Neural crest cell (in vitro differentiated cells): ENCODE measurements around the gene GC. TPM values are rescaled to one million over a fixed set of nuclear protein-coding genes. Genes with fewer than 3 reads are reported as not detected.
"Not testable (repeated sequence)": the region's sequence is repeated elsewhere in the genome, so short reads cannot be mapped to it uniquely, and the experiment has no call there.

Experiments used
- DNase-seq: peaks from one replicate; pipeline ENCODE4 v3.0.0; 2021; ENCODE audit warnings: low read depth, mixed read lengths, low spot score
- H3K27ac Mint-ChIP-seq: one replicate; pipeline ENCODE4 v1.8.0; 2021; ENCODE audit warnings: mild to moderate bottlenecking, mixed read lengths; ENCODE audit not compliant: unreplicated experiment
- H3K27me3 Mint-ChIP-seq: 2 replicates; pipeline ENCODE4 v1.8.0; 2021; ENCODE audit warnings: low read depth, mild to moderate bottlenecking, mixed read lengths
- H3K36me3 Mint-ChIP-seq: 2 replicates; pipeline ENCODE4 v1.8.0; 2021; ENCODE audit warnings: low read depth, mild to moderate bottlenecking, mixed read lengths
- H3K4me1 Mint-ChIP-seq: 2 replicates; pipeline ENCODE4 v1.8.0; 2021; ENCODE audit warnings: mixed read lengths
- H3K4me3 Mint-ChIP-seq: one replicate; pipeline ENCODE4 v1.8.0; 2021; ENCODE audit warnings: mild to moderate bottlenecking, mixed read lengths
- H3K9me3 Mint-ChIP-seq: 2 replicates; pipeline ENCODE4 v1.8.0; 2021; ENCODE audit warnings: mixed read lengths
- total RNA-seq: library from RNA; stranded (reverse); gene quantifications from 2 replicates; pipeline ENCODE4 v1.2.1, GENCODE V29; 2021
- TF ChIP-seq, protein P1 (sequence below): fragments of 200-600 bp; sonication (generic); conservative IDR thresholded peaks from 2 replicates; pipeline ENCODE4 v1.5.0; 2021; ENCODE audit warnings: antibody characterized with exemption, mild to moderate bottlenecking

GC gene
- total RNA-seq, 1 donor from 2014 or later = not detected

DNA sequence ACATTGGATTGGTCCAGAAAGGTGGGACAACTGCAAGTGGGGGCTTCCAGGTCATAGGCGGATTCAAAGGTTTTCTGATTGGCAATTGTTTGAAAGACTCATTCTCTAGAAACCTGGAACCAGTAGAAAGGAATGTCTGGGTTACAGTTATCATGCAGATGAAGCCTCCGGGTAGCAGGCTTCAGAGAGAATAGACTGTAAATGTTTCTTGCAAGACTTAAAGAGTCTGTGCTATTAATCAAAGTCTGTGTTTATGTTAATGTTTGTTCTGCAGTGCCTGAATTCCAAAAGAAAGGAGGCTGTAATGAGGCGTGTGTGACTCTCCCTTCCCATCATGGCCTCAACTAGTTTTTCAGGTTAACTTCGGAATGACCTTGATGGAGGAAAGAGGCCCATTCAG lies 43.9 kb upstream of the GC start:
- no peak for DNase-seq
- TF ChIP-seq, protein P1, sequence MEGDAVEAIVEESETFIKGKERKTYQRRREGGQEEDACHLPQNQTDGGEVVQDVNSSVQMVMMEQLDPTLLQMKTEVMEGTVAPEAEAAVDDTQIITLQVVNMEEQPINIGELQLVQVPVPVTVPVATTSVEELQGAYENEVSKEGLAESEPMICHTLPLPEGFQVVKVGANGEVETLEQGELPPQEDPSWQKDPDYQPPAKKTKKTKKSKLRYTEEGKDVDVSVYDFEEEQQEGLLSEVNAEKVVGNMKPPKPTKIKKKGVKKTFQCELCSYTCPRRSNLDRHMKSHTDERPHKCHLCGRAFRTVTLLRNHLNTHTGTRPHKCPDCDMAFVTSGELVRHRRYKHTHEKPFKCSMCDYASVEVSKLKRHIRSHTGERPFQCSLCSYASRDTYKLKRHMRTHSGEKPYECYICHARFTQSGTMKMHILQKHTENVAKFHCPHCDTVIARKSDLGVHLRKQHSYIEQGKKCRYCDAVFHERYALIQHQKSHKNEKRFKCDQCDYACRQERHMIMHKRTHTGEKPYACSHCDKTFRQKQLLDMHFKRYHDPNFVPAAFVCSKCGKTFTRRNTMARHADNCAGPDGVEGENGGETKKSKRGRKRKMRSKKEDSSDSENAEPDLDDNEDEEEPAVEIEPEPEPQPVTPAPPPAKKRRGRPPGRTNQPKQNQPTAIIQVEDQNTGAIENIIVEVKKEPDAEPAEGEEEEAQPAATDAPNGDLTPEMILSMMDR = no peak
- Mint-ChIP-seq H3K4me3 (no peak overlapping the region), H3K4me1 (no peaks in the 10 kb centered on the region), H3K27me3 (no peaks in the 10 kb centered on the region), H3K27ac (no peak overlapping the region), H3K36me3 (no peaks in the 10 kb centered on the region), H3K9me3 (peaks cover 3% of the 10 kb centered on the region)

DNA sequence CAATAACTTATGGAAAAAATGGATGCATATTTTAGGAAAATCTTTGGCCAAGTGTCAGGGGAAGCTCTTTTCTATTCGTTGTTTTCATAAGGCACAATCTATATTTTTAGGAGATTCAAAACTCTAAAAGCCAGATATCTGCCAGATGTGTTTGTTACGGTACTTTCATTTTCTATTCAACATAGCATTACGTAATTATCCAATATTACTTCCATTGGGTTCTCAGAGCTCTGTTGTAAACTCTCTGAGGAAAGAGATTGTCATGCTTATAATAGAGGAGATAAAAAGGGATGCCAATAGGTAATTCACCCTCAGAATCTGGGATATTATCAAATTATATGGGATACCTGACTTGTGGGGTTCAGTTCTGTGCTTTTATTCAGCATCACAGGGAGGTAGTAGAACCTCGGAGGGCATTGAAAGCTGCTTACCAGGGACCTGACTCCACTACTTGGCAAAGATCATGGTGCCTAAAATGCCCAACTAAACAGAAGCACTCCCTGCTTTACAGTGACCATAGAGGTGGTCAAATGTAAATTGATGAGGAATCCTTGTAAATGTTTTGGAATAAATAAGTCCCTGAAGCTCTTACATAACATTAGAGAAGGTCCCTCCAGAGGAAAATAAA lies 32.9 kb upstream of the GC start:
- Mint-ChIP-seq H3K4me3 (no peak overlapping the region), H3K27me3 (no peaks in the 10 kb centered on the region), H3K9me3 (no peaks in the 10 kb centered on the region), H3K4me1 (no peaks in the 10 kb centered on the region), H3K36me3 (no peaks in the 10 kb centered on the region), H3K27ac (no peak overlapping the region)
- TF ChIP-seq, protein P1 = no peak
- DNase-seq = no peak

DNA sequence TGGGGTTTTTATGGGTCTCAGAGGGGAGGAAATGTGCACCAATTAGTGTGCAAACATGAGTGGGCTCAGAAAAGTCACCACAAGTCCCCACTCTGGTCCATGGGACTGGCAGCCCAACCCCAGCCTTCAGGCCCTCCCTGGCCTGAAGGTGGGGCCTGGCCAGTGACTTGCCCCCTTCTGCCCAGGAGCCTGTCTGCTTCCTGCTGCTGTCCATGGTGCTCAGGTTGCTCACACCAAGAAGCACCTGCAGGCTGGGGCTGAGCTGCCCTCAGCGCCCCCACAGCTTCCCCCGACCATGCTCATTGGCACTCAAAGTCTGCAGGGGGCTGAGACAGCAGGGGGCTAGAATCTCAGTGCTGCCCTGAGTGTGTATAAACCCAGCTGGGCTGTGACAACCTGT lies 30.6 kb upstream of the GC start:
- Mint-ChIP-seq H3K27ac (no peak overlapping the region), H3K27me3 (no peaks in the 10 kb centered on the region), H3K36me3 (no peaks in the 10 kb centered on the region), H3K4me1 (no peaks in the 10 kb centered on the region), H3K4me3 (no peak overlapping the region), H3K9me3 (no peaks in the 10 kb centered on the region)
- TF ChIP-seq, protein P1 = no peak
- no peak for DNase-seq

DNA sequence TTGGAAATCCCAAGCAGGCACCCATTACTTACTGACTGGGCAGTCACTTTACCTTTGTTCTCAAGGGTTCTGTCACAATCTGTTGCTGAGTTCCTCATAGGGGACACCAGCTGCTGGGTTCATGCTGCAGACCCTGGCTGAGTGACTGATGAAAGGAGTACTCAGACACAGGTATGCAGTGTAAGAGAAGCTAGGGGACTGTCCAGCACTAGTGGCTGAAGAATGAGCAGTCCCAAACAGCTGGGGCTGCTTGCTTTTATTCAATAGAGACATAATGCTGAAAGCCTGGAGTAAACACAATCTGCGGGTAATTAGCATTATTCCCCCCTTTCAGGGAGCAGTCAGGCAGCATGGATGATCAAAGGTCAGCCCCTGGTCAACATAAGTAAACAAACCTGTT lies 25.9 kb upstream of the GC start:
- not testable (repeated sequence) for DNase-seq, H3K9me3 Mint-ChIP-seq, H3K27me3 Mint-ChIP-seq, H3K4me3 Mint-ChIP-seq, H3K27ac Mint-ChIP-seq, H3K4me1 Mint-ChIP-seq, H3K36me3 Mint-ChIP-seq

DNA sequence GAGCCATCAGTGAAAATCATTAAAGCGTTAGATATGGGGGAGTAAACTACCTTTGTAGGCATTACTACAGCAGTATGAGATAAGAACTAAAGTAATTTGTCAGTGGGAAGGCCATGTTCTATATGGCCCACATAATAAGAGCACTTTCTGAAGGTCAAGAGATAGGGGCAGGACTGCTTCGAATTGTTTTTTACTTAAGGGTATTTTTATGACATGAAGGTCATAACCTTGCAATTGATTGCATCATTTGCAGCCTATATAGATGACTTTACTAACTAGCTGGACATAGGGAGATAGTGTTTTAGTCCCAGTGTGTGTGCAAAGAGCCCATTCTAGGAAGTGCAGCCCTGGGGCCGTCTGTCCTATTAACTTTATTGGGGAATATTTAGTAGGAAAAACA lies 23.6 kb upstream of the GC start:
- no peaks in the 10 kb centered on the region for H3K4me1 Mint-ChIP-seq
- no peaks in the 10 kb centered on the region for H3K27me3 Mint-ChIP-seq
- H3K27ac Mint-ChIP-seq = no peak overlapping the region
- H3K36me3 Mint-ChIP-seq = no peaks in the 10 kb centered on the region
- DNase-seq = no peak
- H3K4me3 Mint-ChIP-seq = no peak overlapping the region
- TF ChIP-seq, protein P1 = no peak
- no peaks in the 10 kb centered on the region for H3K9me3 Mint-ChIP-seq

DNA sequence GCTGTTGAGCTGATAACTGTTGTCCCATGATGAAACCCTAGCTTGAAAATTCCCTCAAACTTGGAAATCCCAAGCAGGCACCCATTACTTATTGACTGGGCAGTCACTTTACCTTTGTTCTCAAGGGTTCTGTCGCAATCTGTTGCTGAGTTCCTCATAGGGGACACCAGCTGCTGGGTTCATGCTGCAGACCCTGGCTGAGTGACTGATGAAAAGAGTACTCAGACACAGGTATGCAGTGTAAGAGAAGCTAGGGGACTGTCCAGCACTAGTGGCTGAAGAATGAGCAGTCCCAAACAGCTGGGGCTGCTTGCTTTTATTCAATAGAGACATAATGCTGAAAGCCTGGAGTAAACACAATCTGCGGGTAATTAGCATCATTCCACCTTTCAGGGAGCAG lies 21.4 kb upstream of the GC start:
- H3K9me3 Mint-ChIP-seq, H3K4me3 Mint-ChIP-seq, H3K27ac Mint-ChIP-seq, H3K36me3 Mint-ChIP-seq, DNase-seq, H3K27me3 Mint-ChIP-seq, H3K4me1 Mint-ChIP-seq: not testable (repeated sequence)

DNA sequence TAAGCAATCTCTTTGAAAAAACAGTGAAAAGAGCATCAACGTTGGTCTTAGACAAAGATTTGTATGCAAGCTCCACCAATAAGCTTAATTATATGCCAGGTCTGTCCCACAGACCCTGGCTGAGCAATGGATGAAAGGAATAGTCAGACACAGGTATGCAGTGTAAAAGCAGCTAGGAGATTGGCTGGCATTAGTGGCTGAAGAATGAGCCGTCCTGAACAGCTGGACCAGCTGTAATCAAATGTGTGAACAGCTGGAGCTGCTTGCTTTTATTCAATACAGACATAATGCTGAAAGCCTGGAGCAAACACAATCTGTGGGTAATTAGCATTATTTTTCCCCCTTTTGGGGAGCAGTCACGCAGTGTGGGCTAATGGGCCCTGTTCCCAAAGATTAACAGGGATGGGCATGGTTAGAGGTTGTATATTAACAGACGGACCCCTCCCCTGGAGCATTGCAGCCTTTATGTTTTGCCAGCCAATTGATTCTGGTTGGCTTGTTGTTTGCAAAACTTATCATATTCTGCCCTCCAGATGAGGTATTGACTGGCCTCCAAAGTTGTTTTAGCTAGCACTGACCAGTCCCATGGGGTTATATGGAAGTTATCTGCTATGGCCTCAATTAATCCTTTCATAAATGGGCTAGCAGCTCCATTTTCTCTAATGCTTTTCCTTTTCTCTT lies 20.3 kb upstream of the GC start:
- not testable (repeated sequence) for DNase-seq, H3K9me3 Mint-ChIP-seq, H3K27ac Mint-ChIP-seq, H3K27me3 Mint-ChIP-seq, H3K4me1 Mint-ChIP-seq, H3K4me3 Mint-ChIP-seq, H3K36me3 Mint-ChIP-seq
